Kidney epithelial cell (primary cell): ENCODE measurements around the gene SMIM12. TPM values are rescaled to one million over a fixed set of nuclear protein-coding genes. Genes with fewer than 3 reads are reported as not detected.

Source experiments
- DNase-seq: peaks from one replicate; pipeline ENCODE4 v3.0.0-alpha.2; 2010; ENCODE audit warnings: low read depth
- H3K27me3 ChIP-seq: 2 replicates; pipeline ENCODE4 v1.6.0; 2011; ENCODE audit warnings: low read length; ENCODE audit not compliant: control insufficient read depth, insufficient read depth
- H3K36me3 ChIP-seq: 2 replicates; pipeline ENCODE4 v1.5.1; 2011; ENCODE audit warnings: low read length; ENCODE audit not compliant: control insufficient read depth, insufficient read depth
- H3K4me3 ChIP-seq: 2 replicates; pipeline ENCODE4 v1.5.1; 2011; ENCODE audit warnings: low read depth, mild to moderate bottlenecking, control low read depth, low read length
- total RNA-seq: library from RNA; depleted of rRNA; stranded (reverse); fragments of >200 nt; gene quantifications from 2 replicates; pipeline ENCODE4 v1.2.3, GENCODE V29; 2015
- TF ChIP-seq, protein P1 (sequence below): IDR thresholded peaks from 2 replicates; pipeline ENCODE4 v1.5.1; 2011; ENCODE audit warnings: mild to moderate bottlenecking, moderate library complexity, low read length, control low read depth, inconsistent platforms; ENCODE audit not compliant: insufficient read depth, poor library complexity, severe bottlenecking

Gene SMIM12
- total RNA-seq, 1 donor from 2014 or later: 37.1 TPM

- H3K27me3 ChIP-seq: no peaks in the 10 kb centered on the region
- H3K4me3 ChIP-seq: no peak overlapping the region
- H3K36me3 ChIP-seq: peaks cover 1% of the 10 kb centered on the region
- DNase-seq: peak; percentile 82
- TF ChIP-seq, protein P1, sequence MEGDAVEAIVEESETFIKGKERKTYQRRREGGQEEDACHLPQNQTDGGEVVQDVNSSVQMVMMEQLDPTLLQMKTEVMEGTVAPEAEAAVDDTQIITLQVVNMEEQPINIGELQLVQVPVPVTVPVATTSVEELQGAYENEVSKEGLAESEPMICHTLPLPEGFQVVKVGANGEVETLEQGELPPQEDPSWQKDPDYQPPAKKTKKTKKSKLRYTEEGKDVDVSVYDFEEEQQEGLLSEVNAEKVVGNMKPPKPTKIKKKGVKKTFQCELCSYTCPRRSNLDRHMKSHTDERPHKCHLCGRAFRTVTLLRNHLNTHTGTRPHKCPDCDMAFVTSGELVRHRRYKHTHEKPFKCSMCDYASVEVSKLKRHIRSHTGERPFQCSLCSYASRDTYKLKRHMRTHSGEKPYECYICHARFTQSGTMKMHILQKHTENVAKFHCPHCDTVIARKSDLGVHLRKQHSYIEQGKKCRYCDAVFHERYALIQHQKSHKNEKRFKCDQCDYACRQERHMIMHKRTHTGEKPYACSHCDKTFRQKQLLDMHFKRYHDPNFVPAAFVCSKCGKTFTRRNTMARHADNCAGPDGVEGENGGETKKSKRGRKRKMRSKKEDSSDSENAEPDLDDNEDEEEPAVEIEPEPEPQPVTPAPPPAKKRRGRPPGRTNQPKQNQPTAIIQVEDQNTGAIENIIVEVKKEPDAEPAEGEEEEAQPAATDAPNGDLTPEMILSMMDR: peak; percentile 93
Measured at GRCh38 chr1:34852677-34853217, 6.8 kb downstream of the SMIM12 start.

- TF ChIP-seq, protein P1: no peak
- DNase-seq: no peak
- Histone ChIP-seq H3K36me3 (peaks cover 1% of the 10 kb centered on the region), H3K27me3 (no peaks in the 10 kb centered on the region), H3K4me3 (no peak overlapping the region)
Measured at GRCh38 chr1:34851431-34852105, 8.0 kb downstream of the SMIM12 start.

DNA sequence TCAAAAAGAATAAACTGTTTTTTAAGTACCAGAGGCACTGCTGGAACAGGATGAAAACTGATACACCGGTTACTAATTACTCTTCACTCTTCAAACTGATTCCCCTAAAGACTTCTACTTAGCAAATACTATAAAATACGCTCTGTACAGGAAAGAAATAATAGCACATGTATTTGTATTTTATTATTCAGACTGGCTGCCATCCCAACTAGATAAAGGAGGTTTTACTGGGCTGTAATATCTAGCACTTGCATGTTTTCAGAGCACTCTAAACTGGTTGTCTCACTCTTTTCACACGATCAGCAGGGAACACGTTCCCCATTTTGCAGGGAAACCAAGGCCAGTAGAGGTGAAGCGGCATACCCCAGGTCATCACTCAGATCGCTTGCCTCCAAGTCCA, 9.2 kb downstream of the SMIM12 start:
- TF ChIP-seq, protein P1: no peak
- Histone ChIP-seq H3K36me3 (peaks cover under 1% of the 10 kb centered on the region), H3K4me3 (no peak overlapping the region), H3K27me3 (no peaks in the 10 kb centered on the region)
- DNase-seq: no peak

- TF ChIP-seq, protein P1: no peak
- no peak for DNase-seq
- Histone ChIP-seq H3K27me3 (no peaks in the 10 kb centered on the region), H3K36me3 (no peaks in the 10 kb centered on the region), H3K4me3 (no peak overlapping the region)
Measured at GRCh38 chr1:34847094-34847493, 12.5 kb downstream of the SMIM12 start.

- no peaks in the 10 kb centered on the region for H3K36me3 ChIP-seq
- H3K4me3 ChIP-seq: no peak overlapping the region
- TF ChIP-seq, protein P1: no peak
- DNase-seq: no peak
- no peaks in the 10 kb centered on the region for H3K27me3 ChIP-seq
Measured at GRCh38 chr1:34846265-34846664, 13.3 kb downstream of the SMIM12 start.

- H3K36me3 ChIP-seq: no peaks in the 10 kb centered on the region
- DNase-seq: no peak
- H3K27me3 ChIP-seq: no peaks in the 10 kb centered on the region
- TF ChIP-seq, protein P1: no peak
- H3K4me3 ChIP-seq: no peak overlapping the region
Measured at GRCh38 chr1:34845131-34845901, 14.2 kb downstream of the SMIM12 start.
